GM10266 (cell line): ENCODE measurements around the gene METTL3.

ENCODE experiments used
- DNase-seq: peaks from one replicate; pipeline ENCODE4 v3.0.0; 2012; ENCODE audit errors: extremely low spot score
- TF ChIP-seq, protein P1 (sequence below): IDR thresholded peaks from 2 replicates; pipeline ENCODE4 v1.5.1; 2012; ENCODE audit warnings: mild to moderate bottlenecking, low read depth; ENCODE audit not compliant: control insufficient read depth, insufficient read depth; ENCODE audit errors: missing control alignments

The METTL3 gene

DNA sequence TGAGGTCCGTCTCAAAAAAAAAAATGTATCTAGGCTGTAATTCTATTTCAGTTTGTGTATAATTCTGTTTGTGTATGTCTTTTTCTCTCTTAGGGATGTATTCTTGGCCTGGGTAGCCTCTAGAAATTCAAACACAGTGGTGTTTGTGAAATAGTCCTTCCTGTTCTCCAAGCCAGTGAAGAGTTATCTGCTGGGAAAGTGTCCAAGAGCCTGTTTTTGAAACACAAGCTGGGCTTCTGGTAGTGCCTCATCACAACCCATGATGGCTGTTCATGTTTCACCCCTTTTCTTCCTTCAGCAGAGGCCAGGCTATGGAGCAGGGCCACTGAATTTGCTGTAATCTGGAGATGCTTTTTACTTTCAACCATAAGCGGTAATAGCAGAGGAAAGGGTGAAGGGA lies 14.7 kb downstream of the METTL3 start:
- TF ChIP-seq, protein P1, sequence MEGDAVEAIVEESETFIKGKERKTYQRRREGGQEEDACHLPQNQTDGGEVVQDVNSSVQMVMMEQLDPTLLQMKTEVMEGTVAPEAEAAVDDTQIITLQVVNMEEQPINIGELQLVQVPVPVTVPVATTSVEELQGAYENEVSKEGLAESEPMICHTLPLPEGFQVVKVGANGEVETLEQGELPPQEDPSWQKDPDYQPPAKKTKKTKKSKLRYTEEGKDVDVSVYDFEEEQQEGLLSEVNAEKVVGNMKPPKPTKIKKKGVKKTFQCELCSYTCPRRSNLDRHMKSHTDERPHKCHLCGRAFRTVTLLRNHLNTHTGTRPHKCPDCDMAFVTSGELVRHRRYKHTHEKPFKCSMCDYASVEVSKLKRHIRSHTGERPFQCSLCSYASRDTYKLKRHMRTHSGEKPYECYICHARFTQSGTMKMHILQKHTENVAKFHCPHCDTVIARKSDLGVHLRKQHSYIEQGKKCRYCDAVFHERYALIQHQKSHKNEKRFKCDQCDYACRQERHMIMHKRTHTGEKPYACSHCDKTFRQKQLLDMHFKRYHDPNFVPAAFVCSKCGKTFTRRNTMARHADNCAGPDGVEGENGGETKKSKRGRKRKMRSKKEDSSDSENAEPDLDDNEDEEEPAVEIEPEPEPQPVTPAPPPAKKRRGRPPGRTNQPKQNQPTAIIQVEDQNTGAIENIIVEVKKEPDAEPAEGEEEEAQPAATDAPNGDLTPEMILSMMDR = no peak
- DNase-seq = no peak

DNA sequence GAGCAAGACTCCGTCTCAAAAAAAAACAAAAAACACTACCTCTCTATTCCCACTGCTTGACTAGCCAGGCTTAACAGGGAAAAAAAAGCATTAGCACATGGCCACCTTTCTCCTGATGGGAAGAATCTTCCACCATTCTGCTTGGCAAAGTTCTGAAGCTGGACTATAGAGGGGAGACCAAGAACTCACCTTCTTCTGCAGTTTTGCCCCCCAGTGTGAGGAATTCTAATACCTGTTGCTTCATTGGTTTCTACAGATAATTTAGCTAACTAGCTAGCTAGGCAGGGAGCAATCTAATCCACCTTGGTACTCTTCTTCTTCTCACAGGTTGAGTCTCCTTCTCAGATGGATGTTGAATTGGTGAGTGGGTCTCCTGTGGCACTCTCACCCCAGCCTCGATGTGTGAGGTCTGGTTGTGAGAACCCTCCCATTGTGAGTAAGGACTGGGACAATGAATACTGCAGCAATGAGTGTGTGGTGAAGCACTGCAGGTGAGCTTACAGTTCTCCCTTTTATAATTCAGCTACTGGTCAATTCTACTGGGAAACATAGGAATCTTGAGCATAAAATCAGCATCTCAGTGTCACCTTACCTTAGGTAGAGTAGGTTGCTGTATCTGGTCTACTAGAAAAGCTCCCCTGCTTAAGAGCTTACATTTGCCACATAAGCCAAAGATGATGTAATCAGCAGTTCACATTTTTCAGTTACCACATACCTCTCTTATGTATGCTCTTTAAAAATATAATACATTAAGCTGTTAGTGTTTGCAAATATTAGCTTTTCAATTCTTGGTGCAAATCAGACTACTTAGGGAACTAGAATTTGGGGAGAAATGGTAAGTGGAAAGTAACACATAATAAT lies 16.0 kb downstream of the METTL3 start:
- DNase-seq = no peak

DNA sequence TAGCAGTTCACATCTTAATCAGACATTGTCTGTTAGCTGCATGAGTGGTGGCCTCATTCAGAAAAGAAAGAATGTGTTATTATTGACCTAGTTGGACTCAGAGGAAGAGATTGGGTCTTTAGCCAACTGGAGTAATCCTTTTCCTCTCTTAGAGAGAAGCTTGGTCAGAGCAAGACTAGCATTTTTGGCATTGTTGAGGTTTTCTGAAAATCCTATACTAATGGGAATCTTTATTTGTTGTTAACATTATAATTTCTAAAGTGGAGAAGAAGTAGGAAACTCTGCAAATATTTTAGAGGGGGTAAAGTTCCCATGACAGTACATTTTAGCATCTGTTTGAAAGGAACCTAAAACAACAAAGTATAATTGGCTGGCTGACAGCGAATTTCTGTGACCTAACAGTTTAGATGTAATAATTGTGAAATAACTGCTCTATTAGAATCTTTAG lies 24.5 kb downstream of the METTL3 start:
- TF ChIP-seq, protein P1 = no peak
- DNase-seq = no peak

More for the DNA sequence above, 16.0 kb downstream of the METTL3 start:
- TF ChIP-seq, protein P1 = no peak

DNA sequence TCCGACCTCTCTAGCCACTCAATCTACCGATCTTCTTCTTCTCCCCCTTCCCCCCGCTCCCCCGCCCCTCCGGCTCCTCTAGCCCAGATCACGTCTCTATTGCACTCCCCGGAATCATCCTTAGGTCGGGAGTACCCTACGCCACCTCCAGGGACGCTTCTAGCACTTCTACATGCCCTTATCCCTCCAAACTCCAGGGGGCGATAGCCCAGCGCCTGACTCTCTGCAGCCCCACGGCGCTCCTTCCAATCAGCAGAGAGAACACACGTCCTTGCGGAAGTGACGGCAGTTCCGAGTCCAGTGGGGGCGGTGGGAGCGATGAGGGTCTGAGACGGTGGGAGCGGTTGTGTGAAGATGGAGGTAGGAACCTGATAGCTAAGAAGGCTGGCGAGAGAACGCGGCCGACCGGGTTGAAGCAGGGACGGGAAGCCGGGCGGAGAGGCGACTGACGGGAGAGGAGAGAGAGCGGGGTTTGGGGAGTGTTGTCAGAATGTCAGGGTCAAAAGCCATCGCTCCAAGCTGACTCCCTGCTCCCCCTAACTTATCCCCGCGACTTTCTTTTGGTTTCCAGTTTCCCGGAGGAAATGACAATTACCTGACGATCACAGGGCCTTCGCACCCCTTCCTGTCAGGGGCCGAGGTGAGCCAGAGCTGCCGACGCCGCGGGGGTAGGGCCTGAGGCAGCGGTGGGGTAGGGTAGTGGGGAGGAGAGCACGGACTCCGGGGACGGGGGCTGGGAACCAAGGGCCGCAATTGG lies 34.0 kb downstream of the METTL3 start, which contains the start of the genes RAB2B and TOX4:
Gene RAB2B (minus strand): TSS at position 35 of the 757 bp plus-strand sequence. CDS start 87 bp downstream, outside the sequence.
Gene TOX4 (plus strand): TSS at position 271 of the 757 bp plus-strand sequence. CDS start 84 bp downstream, at position 355.
- DNase-seq = peak; percentile 91
- TF ChIP-seq, protein P1 = peak; percentile 95

DNA sequence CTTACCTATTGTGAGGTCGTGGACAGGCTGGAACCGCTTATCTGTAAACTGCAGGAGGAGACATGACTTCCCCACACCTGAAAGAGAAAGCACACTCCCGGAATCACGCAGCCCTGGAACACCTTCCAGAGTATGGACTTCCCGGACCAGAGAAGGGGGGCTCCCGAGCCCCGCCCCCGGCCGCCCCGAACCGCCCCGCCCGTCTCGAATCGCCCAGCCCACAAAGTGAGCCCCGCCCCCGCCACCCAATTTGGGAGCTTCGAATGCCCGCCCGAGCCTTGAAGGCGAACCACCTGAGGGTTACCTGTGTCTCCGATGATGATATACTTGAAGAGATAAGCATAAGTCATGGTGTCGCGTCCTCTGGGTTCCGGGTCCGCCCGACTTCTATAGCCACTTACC lies 34.6 kb downstream of the METTL3 start:
- TF ChIP-seq, protein P1 = no peak
- no peak for DNase-seq

DNA sequence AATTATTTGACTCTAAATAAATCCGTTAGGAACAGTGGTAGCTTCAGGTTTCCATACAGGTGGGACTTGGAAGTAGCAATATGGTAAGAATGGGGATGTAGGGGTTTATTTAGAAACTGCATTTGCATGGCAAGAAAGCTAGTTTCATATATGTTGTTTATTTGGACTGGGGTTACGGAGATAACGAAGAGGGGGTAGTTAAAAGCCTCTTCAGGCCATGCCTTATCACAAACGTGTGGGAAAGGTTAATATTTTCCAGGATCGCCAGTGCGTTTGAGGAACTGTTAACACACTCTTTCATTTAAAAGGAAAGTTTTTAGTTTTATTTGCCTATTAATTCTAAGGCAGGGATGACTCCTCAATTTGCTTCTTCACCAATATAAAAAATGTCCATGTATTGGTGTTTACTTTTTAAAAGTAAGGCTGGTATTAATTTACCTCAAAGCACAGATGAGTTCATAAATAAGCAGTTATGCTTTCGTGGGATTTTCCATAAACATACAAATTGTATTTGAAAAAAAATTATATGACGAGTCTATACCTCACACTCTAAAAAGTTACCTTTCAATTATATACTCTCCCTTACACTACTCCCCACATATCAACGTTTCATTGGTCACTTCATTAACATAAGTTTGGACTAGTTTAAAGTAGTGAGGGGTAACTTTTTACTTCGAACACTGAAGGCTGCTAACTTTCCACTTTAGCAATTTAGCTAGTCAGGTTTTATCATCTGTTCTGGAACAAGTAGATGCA lies 35.2 kb downstream of the METTL3 start:
- DNase-seq = no peak
- TF ChIP-seq, protein P1 = no peak
